Adrenal gland (tissue), 12 donors: ENCODE results near the gene TMEM139. TPM values are rescaled to one million over a fixed set of nuclear protein-coding genes. Genes with fewer than 3 reads are reported as not detected.
"Not testable (repeated sequence)": the region's sequence is repeated elsewhere in the genome, so short reads cannot be mapped to it uniquely, and the experiment has no call there.

Experiments used
- DNase-seq, 7 donors: peaks; one replicate each; pipeline ENCODE4 v3.0.0-alpha.2; 2019 to 2020
- H3K27ac ChIP-seq, 5 donors: fragments of 200-600 bp; sonication (generic) in 4 of 5; 1 replicate in 3 of 5; 2 replicates in 2 of 5; pipeline versions ENCODE4 v1.5.1 to v1.8.0; 2016 to 2020; ENCODE audit warnings: mild to moderate bottlenecking in 1 of 5
- H3K27me3 ChIP-seq: fragments of 200-600 bp; 2 replicates; pipeline ENCODE4 v1.8.0; 2021
- H3K36me3 ChIP-seq, 2 donors: fragments of 200-600 bp; replicated peaks in 1 of 2; 1 replicate in 1 of 2; 2 replicates in 1 of 2; pipeline versions ENCODE4 v1.5.1 to v1.8.0; 2018 to 2022
- H3K4me1 ChIP-seq, 2 donors: fragments of 200-600 bp; replicated peaks in 1 of 2; 1 replicate in 1 of 2; 2 replicates in 1 of 2; pipeline versions ENCODE4 v1.5.1 to v1.8.0; 2018 to 2021
- H3K4me3 ChIP-seq, 4 donors: fragments of 200-600 bp; sonication (generic) in 3 of 4; one replicate each; pipeline ENCODE4 v1.5.1; 2016 to 2018
- H3K9me3 ChIP-seq, 3 donors: fragments of 200-600 bp; sonication (generic) in 1 of 3; replicated peaks in 1 of 3; 1 replicate in 2 of 3; 2 replicates in 1 of 3; pipeline versions ENCODE4 v1.5.1 to v1.8.0; 2016 to 2021
- POLR2A ChIP-seq, 2 donors: fragments of 450-650 bp; IDR thresholded peaks; one replicate each; pipeline ENCODE4 v1.6.1; 2017; ENCODE audit warnings: antibody characterized with exemption in 2 of 2, mild to moderate bottlenecking in 2 of 2, moderate library complexity in 1 of 2
- WGBS, 4 donors: extraction: QIAGEN DNeasy Blood & Tissue Kit in 2 of 4; methylation state at CpG; one replicate each; pipeline versions ENCODE4 v1.1.5 to v1.1.7; 2013 to 2017; 5-methylcytosine and 5-hydroxymethylcytosine counted together
- intact Hi-C, 2 donors: fragments of 100-400 bp; cut with DNase I; formaldehyde crosslinking; loops; one replicate each; pipeline versions ENCODE4 v1.14.1 to v1.15.0; 2022 to 2023
- polyA plus RNA-seq, 3 donors: library from polyadenylated mRNA; stranded (reverse); fragments of 200-250 nt in 2 of 3; fragments of 350-450 nt in 1 of 3; fragmentation: Illumina TruSeq in 1 of 3; extraction: RNeasy Lipid Tissue Mini Kit (QIAGEN cat#74804) in 1 of 3; gene quantifications; one replicate each; pipeline ENCODE4 v1.2.3, GENCODE V29; 2013 to 2014
- total RNA-seq, 9 donors: library from RNA; depleted of rRNA in 4 of 9; stranded (reverse); fragments of >200 nt in 4 of 9; fragments of 120-200 nt in 1 of 9; fragmentation: NEBNext Ultra II Directional in 1 of 9; extraction: Animal tissue kit (Norgen Biotek cat#: 25700) in 1 of 9; gene quantifications; one replicate each; pipeline versions ENCODE4 v1.1.0 to v1.2.4, GENCODE V29; 2013 to 2023
- TF ChIP-seq, protein P1 (sequence below), 6 experiments: fragments of 450-650 bp in 4 of 6; fragments of 200-600 bp in 2 of 6; sonication (generic) in 1 of 6; IDR thresholded peaks; 1 replicate in 5 of 6; 2 replicates in 1 of 6; pipeline versions ENCODE4 v1.5.1 to v1.8.0; 2016 to 2021; ENCODE audit warnings: antibody characterized with exemption in 6 of 6, mild to moderate bottlenecking in 2 of 6, moderate library complexity in 1 of 6
- donor health status: healthy with polysubstance abuse.
- donor health status: Bipolar disorder and iron deficiency.
- donor health status: DM: yes; HTN: yes; CAD: no.
- donor health status: DM: no; HTN: no; CAD: no.
- donor health status: DM: no; HTN: no; CAD: no.
- donor health status: DM: yes; HTN: yes; CAD: no.

The TMEM139 gene
- total and polyA plus RNA-seq, 12 donors = 0.54 to 7.5 (median 2.9) TPM

DNA sequence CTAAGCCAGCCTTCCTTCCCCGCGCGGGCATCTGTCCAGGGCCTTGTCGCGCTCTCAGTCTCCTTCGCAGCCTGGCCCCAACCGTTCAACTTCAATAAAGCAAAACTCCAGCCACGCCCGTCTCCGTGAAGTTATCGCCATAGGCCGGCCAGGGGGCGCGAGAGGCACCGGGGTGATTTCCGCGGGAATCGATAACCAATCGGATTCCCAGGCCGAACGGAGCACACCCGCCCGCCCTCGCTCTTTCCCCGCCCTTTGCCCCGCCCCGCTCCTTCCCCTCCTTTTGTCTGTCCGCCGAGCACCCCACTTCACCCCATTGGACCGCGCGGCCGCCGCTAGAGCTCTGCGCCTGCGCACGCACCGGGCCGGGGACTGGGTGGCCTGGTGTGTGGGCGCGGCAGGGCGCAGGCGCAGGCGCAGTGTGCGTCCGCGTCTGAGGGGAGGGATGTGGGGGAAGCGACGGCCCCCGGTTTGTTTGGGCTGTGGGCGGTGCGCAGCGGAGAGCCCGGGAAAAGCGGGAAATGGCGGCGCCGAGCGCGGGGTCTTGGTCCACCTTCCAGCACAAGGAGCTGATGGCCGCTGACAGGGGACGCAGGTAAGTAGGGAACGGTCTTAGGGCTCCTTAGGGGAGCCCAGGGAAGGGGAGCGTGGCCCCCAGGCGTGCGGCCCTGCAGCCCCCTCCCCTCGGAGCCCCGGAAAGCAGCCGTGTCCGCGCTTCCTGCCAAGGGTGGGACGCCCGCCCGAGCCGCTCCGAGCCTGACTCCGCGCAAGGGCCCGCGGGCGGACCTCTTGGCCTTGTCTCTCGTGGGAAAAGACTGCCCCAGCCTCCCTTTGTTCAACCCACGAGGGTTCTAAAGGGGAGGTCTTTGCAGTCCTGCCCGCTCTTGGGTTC lies 3.4 kb downstream of the TMEM139 start, which contains the start of gene CASP2:
Gene CASP2 (plus strand): TSS at position 417 of the 892 bp plus-strand sequence. CDS start 105 bp downstream, at position 522.
- H3K4me1 ChIP-seq = peaks cover 4 to 29% of the 10 kb centered on the region in 2 donors
- peak within 1 kb of the TSS in 4 of 5 donors; percentile 64 to 92 (median 78) for H3K27ac ChIP-seq
- peak; percentile 98 to 99 (median 99) for DNase-seq
- TF ChIP-seq POLR2A (IDR thresholded peaks at IDR 0.05) = peak in 1 of 2 donors; percentile 59
- TF ChIP-seq, protein P1, sequence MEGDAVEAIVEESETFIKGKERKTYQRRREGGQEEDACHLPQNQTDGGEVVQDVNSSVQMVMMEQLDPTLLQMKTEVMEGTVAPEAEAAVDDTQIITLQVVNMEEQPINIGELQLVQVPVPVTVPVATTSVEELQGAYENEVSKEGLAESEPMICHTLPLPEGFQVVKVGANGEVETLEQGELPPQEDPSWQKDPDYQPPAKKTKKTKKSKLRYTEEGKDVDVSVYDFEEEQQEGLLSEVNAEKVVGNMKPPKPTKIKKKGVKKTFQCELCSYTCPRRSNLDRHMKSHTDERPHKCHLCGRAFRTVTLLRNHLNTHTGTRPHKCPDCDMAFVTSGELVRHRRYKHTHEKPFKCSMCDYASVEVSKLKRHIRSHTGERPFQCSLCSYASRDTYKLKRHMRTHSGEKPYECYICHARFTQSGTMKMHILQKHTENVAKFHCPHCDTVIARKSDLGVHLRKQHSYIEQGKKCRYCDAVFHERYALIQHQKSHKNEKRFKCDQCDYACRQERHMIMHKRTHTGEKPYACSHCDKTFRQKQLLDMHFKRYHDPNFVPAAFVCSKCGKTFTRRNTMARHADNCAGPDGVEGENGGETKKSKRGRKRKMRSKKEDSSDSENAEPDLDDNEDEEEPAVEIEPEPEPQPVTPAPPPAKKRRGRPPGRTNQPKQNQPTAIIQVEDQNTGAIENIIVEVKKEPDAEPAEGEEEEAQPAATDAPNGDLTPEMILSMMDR (IDR thresholded peaks at IDR 0.05) = peak; percentile 26 to 43 (median 28)
- no peaks in the 10 kb centered on the region for H3K27me3 ChIP-seq
- no peaks in the 10 kb centered on the region for H3K9me3 ChIP-seq
- 2 to 5% (median 3%) methylated on average over 37 to 84 of the region's 84 CpGs for WGBS, 4 donors
- peaks cover 0 to 14% of the 10 kb centered on the region in 2 donors for H3K36me3 ChIP-seq
- H3K4me3 ChIP-seq = peak within 1 kb of the TSS; percentile 43 to 99 (median 66)
- intact Hi-C loops = loop anchor here in 1 of 2 donors (2.0 kb wide), 1 partner anchor 41 kb away; no protein-coding TSS in a partner anchor

DNA sequence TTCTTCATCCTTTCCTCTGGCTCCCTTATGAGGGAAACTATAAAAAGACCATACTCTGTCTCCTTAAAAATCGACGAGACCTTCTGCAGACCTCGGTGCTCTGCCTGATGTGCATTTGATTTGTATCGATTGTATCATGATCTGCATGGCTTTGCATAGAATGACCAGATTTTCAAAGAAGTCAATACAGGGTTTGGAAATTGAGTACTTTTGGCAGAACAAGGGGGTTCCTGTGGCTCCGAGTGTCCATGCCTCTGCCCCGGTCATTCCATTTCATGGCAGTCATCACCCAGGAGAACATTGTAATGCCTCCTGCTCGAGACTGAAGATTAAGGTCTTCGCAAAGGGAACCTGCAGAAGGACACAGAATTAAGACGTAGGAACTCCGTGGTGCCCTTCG lies 4.1 kb downstream of the TMEM139 start:
- no peak for TF ChIP-seq POLR2A (IDR thresholded peaks at IDR 0.05)
- TF ChIP-seq, protein P1 (IDR thresholded peaks at IDR 0.05) = no peak
- H3K4me3 ChIP-seq = peak overlapping the region; percentile 43 to 99 (median 66)
- intact Hi-C loops = loop anchor here in 1 of 2 donors (2.0 kb wide), 1 partner anchor 42 kb away; no protein-coding TSS in a partner anchor
- peak overlapping the region in 4 of 5 donors; percentile 64 to 92 (median 78) for H3K27ac ChIP-seq
- no peaks in the 10 kb centered on the region for H3K9me3 ChIP-seq
- no peaks in the 10 kb centered on the region for H3K27me3 ChIP-seq
- peaks cover 4 to 29% of the 10 kb centered on the region in 2 donors for H3K4me1 ChIP-seq
- 1 to 7% (median 2%) methylated on average over 11 of the region's 11 CpGs for WGBS, 4 donors
- no peak for DNase-seq
- H3K36me3 ChIP-seq = peaks cover 0 to 21% of the 10 kb centered on the region in 2 donors

DNA sequence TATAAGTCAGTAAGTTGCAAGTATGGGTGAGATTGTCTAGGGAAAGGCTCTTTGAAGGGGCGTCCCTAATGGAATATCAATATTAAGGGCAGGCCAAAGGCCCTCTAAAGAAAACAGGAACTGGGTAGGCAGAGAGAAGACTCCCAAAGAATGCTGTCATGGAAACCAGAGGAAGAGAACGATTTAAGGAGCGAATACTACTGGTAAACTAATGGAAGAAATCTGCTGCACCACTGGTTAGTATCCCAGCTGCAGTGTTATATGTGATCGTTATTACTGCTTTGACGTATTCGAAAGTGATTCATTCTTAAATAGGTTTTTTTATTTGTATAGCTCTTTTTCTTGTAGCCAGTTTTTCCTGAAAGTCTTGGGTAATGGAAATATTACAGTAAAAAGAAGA lies 4.7 kb downstream of the TMEM139 start:
- no peak for TF ChIP-seq POLR2A (IDR thresholded peaks at IDR 0.05)
- TF ChIP-seq, protein P1 (IDR thresholded peaks at IDR 0.05) = no peak
- intact Hi-C loops = loop anchor here in 1 of 2 donors (2.0 kb wide), 1 partner anchor 43 kb away; no protein-coding TSS in a partner anchor
- Histone ChIP-seq H3K27ac (no peak overlapping the region), H3K36me3 (peaks cover 0 to 26% of the 10 kb centered on the region in 2 donors), H3K9me3 (no peaks in the 10 kb centered on the region), H3K4me1 (peaks cover 4 to 29% of the 10 kb centered on the region in 2 donors), H3K4me3 (peak overlapping the region in 2 of 4 donors; percentile 3 to 99), H3K27me3 (no peaks in the 10 kb centered on the region)
- DNase-seq = no peak
- WGBS, 4 donors = 37 to 50% (median 43%) methylated on average over 6 of the region's 6 CpGs

DNA sequence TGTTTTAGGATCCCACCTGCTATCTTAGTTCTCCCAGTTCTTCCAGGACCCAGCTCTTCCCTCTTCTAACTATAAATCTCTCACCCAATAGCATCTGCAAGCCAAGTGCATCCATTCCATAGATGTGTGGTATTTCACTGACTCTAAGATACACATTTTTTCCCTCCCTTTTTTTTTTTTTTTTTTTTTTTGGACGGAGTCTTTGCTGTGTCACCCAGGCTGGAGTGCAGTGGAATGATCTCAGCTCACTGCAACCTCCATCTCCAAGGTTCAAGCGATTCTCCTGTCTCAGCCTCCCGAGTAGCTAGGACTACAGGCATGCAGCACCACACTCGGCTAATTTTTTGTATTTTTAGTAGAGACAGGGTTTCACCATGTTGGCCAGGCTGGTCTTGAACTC lies 5.1 kb downstream of the TMEM139 start:
- not testable (repeated sequence) for DNase-seq, H3K9me3 ChIP-seq, H3K27me3 ChIP-seq, H3K27ac ChIP-seq, H3K4me3 ChIP-seq
- peaks cover 0 to 31% of the 10 kb centered on the region in 2 donors for H3K36me3 ChIP-seq
- WGBS, 4 donors = 65 to 74% (median 69%) methylated on average over 4 of the region's 4 CpGs
- intact Hi-C loops = loop anchor here in 1 of 2 donors (2.0 kb wide), 1 partner anchor 43 kb away; no protein-coding TSS in a partner anchor
- H3K4me1 ChIP-seq = peaks cover 4 to 29% of the 10 kb centered on the region in 2 donors
